Astrocyte (in vitro differentiated cells and primary cell): ENCODE data around the gene CAPSL.

Experiments used
- CTCF ChIP-seq: IDR thresholded peaks from 2 replicates; pipeline ENCODE4 v1.5.1; 2011; ENCODE audit warnings: low read depth, mild to moderate bottlenecking, inconsistent platforms, low read length, moderate library complexity; ENCODE audit not compliant: insufficient read depth
- EZH2 ChIP-seq: IDR thresholded peaks from 2 replicates; pipeline ENCODE4 v1.6.1; 2012; ENCODE audit warnings: mild to moderate bottlenecking, low read length, inconsistent platforms; ENCODE audit not compliant: insufficient read depth

GRCh38 chr5:35924950-35925722 is 13.3 kb downstream of the CAPSL start:
- TF ChIP-seq CTCF (peak; percentile 61), EZH2 (no peak)
